Measurements from ENCODE around the gene PHACTR2.
"Not testable (repeated sequence)": the region's sequence is repeated elsewhere in the genome, so short reads cannot be mapped to it uniquely, and the experiment has no call there.

The PHACTR2 gene

DNA sequence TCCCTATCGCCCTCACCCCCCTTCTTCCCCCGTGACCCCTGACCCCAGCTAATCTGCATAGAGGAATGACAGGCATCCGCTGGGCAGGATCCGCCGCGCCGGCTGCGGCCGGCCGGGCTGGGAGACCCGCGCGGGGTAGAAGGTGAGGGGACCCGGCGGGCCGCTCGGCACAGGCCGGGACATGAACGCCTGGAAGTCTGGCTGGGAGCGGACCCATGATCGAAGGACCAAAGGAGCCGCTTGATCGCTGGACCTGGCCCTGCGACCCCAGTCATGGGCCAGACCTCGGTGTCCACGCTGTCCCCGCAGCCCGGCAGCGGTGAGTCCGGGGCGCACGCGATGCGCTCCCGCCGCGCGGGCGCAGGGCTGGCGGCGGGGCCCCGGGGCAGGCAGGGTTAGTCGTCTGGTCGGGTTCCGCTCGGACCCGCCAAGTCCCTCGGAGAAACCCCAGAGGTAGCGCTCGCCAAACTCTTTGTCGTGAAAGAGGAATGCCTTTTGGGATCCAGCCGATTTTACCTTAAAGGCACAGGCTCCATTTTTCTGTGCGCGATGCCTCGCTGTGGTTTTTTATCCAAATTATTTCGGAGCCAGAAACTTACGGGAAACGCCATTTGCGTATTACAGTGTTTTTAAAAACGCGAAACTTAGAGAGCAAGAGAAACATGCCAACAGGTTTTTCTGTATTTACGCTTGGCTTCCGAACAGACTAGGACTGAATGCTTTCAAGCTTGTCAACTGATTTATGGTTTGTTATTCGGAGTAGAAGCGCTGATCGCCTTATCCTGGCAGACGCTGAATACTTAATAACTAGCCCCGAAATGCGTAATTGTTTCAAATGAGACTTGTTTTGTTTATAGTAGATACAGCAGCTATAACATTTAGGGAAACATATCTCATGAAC is at the start of gene PHACTR2:
PHACTR2 (plus strand) TSS at position 75 of the 901 bp plus-strand sequence; CDS start at position 274, 199 bp downstream.
- peak; percentile 23 to 54 for DNase-seq

DNA sequence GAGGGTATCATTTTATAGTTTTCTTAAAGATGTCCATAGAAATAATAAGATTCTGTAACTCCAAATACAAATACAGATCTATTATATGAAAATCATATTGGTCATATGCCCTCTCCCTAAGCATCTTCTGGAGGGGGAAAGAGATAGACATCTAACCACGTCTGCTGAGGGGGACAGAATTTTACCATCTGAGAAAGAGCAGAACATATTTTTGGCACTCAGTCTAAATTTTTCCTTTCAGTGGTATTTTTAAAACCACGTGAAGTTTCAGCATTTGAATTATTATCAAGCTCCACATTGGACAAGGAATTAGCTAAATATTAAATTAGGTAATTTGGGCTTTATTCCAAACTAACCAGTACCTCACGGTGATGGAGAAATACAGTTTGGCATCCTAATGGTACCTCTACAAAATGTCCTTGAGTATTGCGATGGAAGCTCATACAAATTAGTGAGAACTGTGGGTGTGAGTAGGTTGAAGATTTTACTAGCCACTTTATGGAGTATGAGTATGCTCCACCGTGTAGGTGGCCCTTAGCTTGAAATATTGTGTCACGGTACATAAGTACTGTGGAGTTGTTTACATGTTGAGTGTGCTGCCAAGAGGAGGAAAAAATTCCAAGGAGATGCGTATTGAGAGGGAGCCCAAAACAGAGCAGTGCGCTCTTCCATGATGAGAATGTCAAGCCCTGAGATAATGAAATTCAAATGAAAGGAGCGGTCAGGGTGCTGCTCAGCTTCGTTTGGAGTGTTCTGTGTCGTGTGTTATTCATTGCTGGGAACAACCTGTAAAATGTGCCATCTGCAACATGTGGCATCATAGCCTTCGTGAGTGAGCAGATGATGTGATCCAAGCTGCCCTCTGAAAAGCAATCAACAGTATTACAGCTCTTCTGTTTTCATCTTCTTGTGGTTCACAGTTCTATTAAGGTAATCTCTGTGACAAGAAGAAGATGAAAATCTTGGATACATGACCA is 48.4 kb upstream of the PHACTR2 start:
- DNase-seq = peak in 1 of 2 experiments; percentile 30

DNA sequence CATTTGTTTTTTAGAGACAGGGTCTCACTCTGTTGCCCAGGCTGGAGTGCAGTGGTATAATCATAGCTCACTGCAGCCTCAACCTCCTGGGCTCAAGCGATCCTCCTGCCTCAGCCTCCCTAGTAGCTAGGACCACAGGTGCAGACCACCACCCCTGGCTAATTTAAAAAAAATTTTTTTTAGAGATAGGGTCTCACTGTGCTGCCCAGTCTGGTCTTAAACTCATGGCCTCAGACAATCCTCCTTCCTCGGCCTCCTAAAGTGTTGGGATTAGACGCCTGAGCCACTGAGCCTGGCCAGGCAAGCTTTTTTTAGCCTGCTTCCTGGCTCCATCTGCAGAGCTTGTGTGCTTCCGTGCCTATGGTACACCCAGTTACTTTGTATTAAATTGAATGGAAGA is 46.6 kb upstream of the PHACTR2 start:
- DNase-seq = not testable (repeated sequence)

- no peak for DNase-seq
Measured at GRCh38 chr6:143632894-143633293, 44.9 kb upstream of the PHACTR2 start.

DNA sequence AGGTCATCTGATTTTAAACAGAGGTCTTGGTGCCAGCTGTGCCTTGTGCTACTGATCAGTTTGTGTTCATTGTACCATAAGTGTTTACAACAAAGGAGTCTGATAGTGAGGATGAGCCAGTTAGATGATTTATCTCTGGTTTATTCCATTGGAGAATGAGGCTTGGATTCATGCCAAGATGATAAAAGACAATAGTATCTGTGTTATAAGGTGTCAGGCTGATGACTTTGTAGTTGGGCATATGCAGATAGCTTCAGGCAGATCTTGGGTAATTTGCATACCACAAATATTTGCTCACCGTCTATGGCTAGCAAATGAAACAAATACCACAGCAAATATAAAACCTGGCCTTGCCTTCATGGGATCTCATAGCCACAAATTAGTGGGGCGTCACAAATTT is 43.3 kb upstream of the PHACTR2 start:
- no peak for DNase-seq

- no peak for DNase-seq
Measured at GRCh38 chr6:143637691-143638090, 40.1 kb upstream of the PHACTR2 start.

GRCh38 chr6:143642403-143642802 is 35.4 kb upstream of the PHACTR2 start:
- no peak for DNase-seq

GRCh38 chr6:143647191-143647590 is 30.6 kb upstream of the PHACTR2 start:
- DNase-seq = no peak

DNA sequence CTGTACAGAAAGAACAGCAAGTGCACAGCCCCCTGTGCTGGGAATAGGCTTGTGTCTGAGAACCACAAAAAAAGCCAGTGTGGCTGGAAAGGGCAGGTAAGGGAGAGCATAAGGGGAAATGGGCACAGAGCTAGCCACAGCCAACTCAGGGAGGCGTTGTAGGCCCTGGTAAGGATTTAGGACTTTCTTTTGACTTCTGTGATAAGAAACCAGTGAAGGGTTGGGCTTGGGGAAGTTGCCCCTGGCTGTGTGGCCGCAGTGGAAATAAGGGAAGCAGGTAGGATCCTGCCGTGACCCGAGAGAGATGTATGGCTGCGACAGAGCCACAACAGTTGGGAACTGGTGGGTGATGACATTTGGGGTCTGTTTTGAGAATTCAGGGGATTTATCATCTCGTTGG is 30.0 kb upstream of the PHACTR2 start:
- DNase-seq = no peak

DNA sequence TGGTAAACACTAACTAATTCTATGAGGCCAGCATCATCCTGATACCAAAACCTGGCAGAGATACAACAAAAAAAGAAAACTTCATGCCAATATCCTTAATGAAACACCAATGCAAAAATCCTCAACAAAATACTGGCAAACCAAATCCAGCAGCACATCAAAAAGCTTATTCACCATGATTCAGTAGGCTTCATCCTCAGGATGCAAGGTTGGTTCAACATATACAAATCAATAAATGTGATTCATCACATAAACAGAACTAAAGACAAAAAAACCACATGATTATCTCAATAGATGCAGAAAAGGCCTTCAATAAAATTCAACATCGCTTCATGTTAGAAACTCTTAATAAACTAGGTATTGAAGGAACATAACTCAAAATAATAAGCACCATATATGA is 28.4 kb upstream of the PHACTR2 start:
- not testable (repeated sequence) for DNase-seq

DNA sequence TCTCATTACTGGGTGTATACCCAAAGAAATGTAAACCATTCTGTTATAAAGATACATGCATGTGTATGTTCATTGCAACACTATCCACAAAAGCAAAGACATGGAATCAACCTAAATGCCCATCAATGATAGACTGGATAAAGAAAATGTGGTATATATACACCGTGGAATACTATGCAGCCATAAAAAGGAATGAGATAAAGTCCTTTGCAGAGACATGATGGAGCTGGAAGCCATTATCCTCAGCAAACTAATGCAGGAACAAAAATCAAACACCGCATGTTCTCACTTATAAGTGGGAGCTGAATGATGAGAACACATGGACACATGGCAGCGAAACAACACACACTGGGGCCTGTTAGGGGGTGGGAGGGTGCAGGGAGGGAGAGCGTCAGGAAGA is 26.4 kb upstream of the PHACTR2 start:
- DNase-seq = not testable (repeated sequence)

DNA sequence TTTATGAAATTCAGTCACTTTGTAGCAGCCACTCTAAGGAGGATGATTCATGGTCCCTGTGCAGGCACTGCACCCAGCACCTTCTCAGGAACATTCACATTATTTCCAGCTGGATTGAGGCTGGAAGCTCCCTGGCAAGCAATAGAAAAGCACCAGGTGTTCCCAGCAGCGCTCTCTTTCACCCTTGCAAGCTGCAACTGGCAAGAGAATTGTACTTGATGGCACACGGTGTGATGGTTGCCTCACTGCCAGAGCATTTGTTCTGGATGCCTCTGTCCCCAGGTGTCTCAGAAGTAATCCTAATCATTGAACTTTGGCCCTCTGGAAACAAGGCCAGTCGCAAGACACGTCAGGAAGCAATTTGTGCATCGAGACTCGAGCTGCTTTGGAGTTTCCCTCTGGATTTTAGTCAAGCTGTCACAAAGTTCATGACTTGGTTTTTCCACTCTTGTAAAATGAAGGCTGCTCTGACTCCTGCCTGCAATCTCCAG is 24.9 kb upstream of the PHACTR2 start:
- DNase-seq = peak in 1 of 2 experiments; percentile 10

GRCh38 chr6:143655541-143655940 is 22.2 kb upstream of the PHACTR2 start:
- no peak for DNase-seq

DNA sequence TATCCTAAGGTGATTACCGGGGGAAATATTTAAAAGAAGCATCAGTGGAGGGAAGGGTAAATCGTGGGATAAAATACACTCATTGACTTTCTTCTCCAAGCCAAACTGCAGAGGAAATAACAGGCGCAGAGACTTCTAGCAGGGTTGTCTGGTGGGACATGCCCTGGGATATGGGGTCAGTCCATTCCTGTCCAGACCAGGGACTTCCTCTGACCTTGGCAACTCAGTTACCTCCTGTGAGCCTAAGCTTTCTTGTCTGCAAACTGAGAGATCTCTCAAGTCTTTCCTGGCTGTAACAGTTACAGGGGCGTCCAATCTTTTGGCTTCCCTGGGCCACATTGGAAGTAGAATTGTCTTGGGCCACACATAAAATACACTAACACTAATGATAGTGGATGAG is 21.7 kb upstream of the PHACTR2 start:
- DNase-seq = no peak

GRCh38 chr6:143657809-143658208 is 20.0 kb upstream of the PHACTR2 start:
- no peak for DNase-seq

GRCh38 chr6:143660170-143660569 is 17.6 kb upstream of the PHACTR2 start:
- not testable (repeated sequence) for DNase-seq

GRCh38 chr6:143664171-143664570 is 13.6 kb upstream of the PHACTR2 start:
- DNase-seq = no peak

GRCh38 chr6:143666007-143666406 is 11.8 kb upstream of the PHACTR2 start:
- DNase-seq = not testable (repeated sequence)

- DNase-seq = not testable (repeated sequence)
Measured at GRCh38 chr6:143669483-143669882, 8.3 kb upstream of the PHACTR2 start.

GRCh38 chr6:143673669-143674068 is 4.1 kb upstream of the PHACTR2 start:
- DNase-seq = no peak

GRCh38 chr6:143674483-143675381 is 3.0 kb upstream of the PHACTR2 start:
- DNase-seq = no peak

GRCh38 chr6:143675382-143675900 is 2.3 kb upstream of the PHACTR2 start:
- no peak for DNase-seq

All from NCI-H524 (cell line).